NOMO-1 treated with DMSO at 0.1 percent for 48 hours (cell line): Measurements from ENCODE around the gene ANKRD40CL.
A peak's percentile ranks its signal among the peaks of the same experiment; 100 is the strongest.
"Not testable (repeated sequence)": the region's sequence is repeated elsewhere in the genome, so short reads cannot be mapped to it uniquely, and the experiment has no call there.

Source experiments
- DNase-seq: peaks from one replicate; lab custom pipeline; 2025; ENCODE audit not compliant: unreplicated experiment; lab: John Stamatoyannopoulos, UW

The ANKRD40CL gene

GRCh38 chr17:50767446-50767845, at the start of gene ANKRD40CL:
Gene ANKRD40CL (minus strand): TSS chr17:50767518. CDS start chr17:50766913, 605 bp downstream.
- DNase-seq, result no peak

GRCh38 chr17:50816271-50816670, 49.0 kb upstream of the ANKRD40CL start:
- DNase-seq, result no peak

GRCh38 chr17:50815400-50815799, 48.1 kb upstream of the ANKRD40CL start:
- no peak for DNase-seq

- DNase-seq, result no peak
These were observed 46.3 kb upstream of the ANKRD40CL start for GRCh38 chr17:50813583-50813982.

GRCh38 chr17:50808888-50809287, 41.6 kb upstream of the ANKRD40CL start:
- no peak for DNase-seq

- no peak for DNase-seq
These were observed 41.1 kb upstream of the ANKRD40CL start for GRCh38 chr17:50808413-50808812.

- DNase-seq, result no peak
These were observed 40.4 kb upstream of the ANKRD40CL start for GRCh38 chr17:50807675-50808074.

- no peak for DNase-seq
These were observed 39.7 kb upstream of the ANKRD40CL start for GRCh38 chr17:50807009-50807408.

- no peak for DNase-seq
These were observed 38.9 kb upstream of the ANKRD40CL start for GRCh38 chr17:50806141-50806643.

GRCh38 chr17:50805486-50805885, 38.2 kb upstream of the ANKRD40CL start:
- no peak for DNase-seq

- not testable (repeated sequence) for DNase-seq
These were observed 37.6 kb upstream of the ANKRD40CL start for GRCh38 chr17:50804749-50805475.

GRCh38 chr17:50803676-50804075, 36.4 kb upstream of the ANKRD40CL start:
- no peak for DNase-seq

GRCh38 chr17:50802609-50803571, 35.6 kb upstream of the ANKRD40CL start:
- DNase-seq, result no peak

- no peak for DNase-seq
These were observed 32.9 kb upstream of the ANKRD40CL start for GRCh38 chr17:50800196-50800700.

GRCh38 chr17:50799582-50799981, 32.3 kb upstream of the ANKRD40CL start:
- no peak for DNase-seq

- no peak for DNase-seq
These were observed 31.3 kb upstream of the ANKRD40CL start for GRCh38 chr17:50798424-50799288.

GRCh38 chr17:50797135-50797810, 30.0 kb upstream of the ANKRD40CL start:
- peak; percentile 40 for DNase-seq

- no peak for DNase-seq
These were observed 27.0 kb upstream of the ANKRD40CL start for GRCh38 chr17:50794361-50794760.

- DNase-seq, result no peak
These were observed 25.7 kb upstream of the ANKRD40CL start for GRCh38 chr17:50793007-50793406.

- no peak for DNase-seq
These were observed 24.8 kb upstream of the ANKRD40CL start for GRCh38 chr17:50792132-50792531.
